ENCODE data around the gene PTPRJ. TPM values are rescaled to one million over a fixed set of nuclear protein-coding genes. Genes with fewer than 3 reads are reported as not detected.

Gene PTPRJ
- total and polyA plus RNA-seq, 2 of the 4 experiments (the other 2 are of a cell fraction) = 5.6 to 14.9 TPM

- intact Hi-C loops (cut with micrococcal nuclease) = no loop called here
These were observed 101.0 kb downstream of the PTPRJ start for GRCh38 chr11:48081151-48082010.

More at GRCh38 chr11:48081151-48082010, 101.0 kb downstream of the PTPRJ start:
- H3K9ac ChIP-seq (ENCODE audit: low read depth, low read length) = no peak overlapping the region
- no peak overlapping the region for H2AK5ac ChIP-seq (ENCODE audit: low read depth, low read length)
- H4K91ac ChIP-seq (ENCODE audit: insufficient read depth, low read depth, low read length) = no peak overlapping the region
- ChIA-PET CTCF (no interaction called here), POLR2A (ENCODE audit: unreplicated experiment) (no interaction called here)
- peaks cover 5% of the 10 kb centered on the region for H3K4me1 ChIP-seq (ENCODE audit: control insufficient read depth, insufficient read depth, low read length)
- dilution Hi-C loops (cut with HindIII; ENCODE audit: low sequenced_read_pairs, unreplicated experiment) = no loop called here
- 73% methylated on average over 18 of the region's 19 CpGs; no CpG with 5 or more reads in 1 of the 2 experiments for WGBS, 2 experiments (ENCODE audit: extremely low coverage in 2 of 2, insufficient read length in 1 of 2)
- H3K9me1 ChIP-seq (ENCODE audit: insufficient read depth, low read length) = peaks cover 19% of the 10 kb centered on the region; the same call in 1 of the 2 replicates
- no peak overlapping the region for H2BK120ac ChIP-seq (ENCODE audit: low read depth, low read length)
- H3K4me3 ChIP-seq (ENCODE audit: insufficient read depth, low read depth, low read length) = no peak overlapping the region
- no peak overlapping the region for H3K4ac ChIP-seq (ENCODE audit: low read depth, low read length)
- peak overlapping the region; percentile 36 for H2AFZ ChIP-seq (replicated peaks; ENCODE audit: low read length, poor library complexity)
- peaks cover 20% of the 10 kb centered on the region for H4K20me1 ChIP-seq (ENCODE audit: insufficient read depth, low read length)
- H2BK15ac ChIP-seq (ENCODE audit: low read depth, low read length) = no peak overlapping the region
- no peak overlapping the region for H4K8ac ChIP-seq (ENCODE audit: low read depth in 2 of 2, low read length in 2 of 2)
- no peak overlapping the region for H2AK9ac ChIP-seq (replicated peaks; ENCODE audit: low read depth, low read length, poor library complexity)
- TF ChIP-seq MAZ (IDR thresholded peaks at IDR 0.05; ENCODE audit: borderline replicate concordance, low read depth, low read length) = peak; percentile 35; the same call in 1 of the 2 replicates
- no peak for TF ChIP-seq MAFK (IDR thresholded peaks at IDR 0.05; ENCODE audit: low read depth, low read length)
- no peaks in the 10 kb centered on the region for H3K9me3 ChIP-seq (ENCODE audit: control insufficient read depth, insufficient read depth, low read length)
- H3K14ac ChIP-seq (replicated peaks; ENCODE audit: low read depth, low read length) = no peak overlapping the region
- H3K27ac ChIP-seq (ENCODE audit: insufficient read depth, low read length) = no peak overlapping the region
- ATAC-seq (ENCODE audit: low read depth) = peak; percentile 82
- H3K18ac ChIP-seq (ENCODE audit: low read depth, low read length) = no peak overlapping the region
- no peak overlapping the region for H3K23ac ChIP-seq (ENCODE audit: low read depth, low read length)
- H3K36me3 ChIP-seq (ENCODE audit: control insufficient read depth, insufficient read depth, low read length) = no peaks in the 10 kb centered on the region
- peak; percentile 59 for DNase-seq
- no peak overlapping the region for H3K4me2 ChIP-seq (ENCODE audit: low read depth, low read length)
- H3K27me3 ChIP-seq (ENCODE audit: control insufficient read depth, insufficient read depth, low read length) = no peaks in the 10 kb centered on the region
- BruUV-seq (replicated peaks) = no TSS peak
- H3K79me1 ChIP-seq (ENCODE audit: low read depth in 1 of 2, low read length in 2 of 2) = peaks cover 48 to 75% of the 10 kb centered on the region in 2 experiments
- no peak overlapping the region for H3K56ac ChIP-seq (ENCODE audit: extremely low read depth, insufficient read depth, low read length)
- in situ Hi-C loops (cut with MboI; ENCODE audit: low sequenced_read_pairs) = no loop called here
- no peak overlapping the region for H2BK20ac ChIP-seq (ENCODE audit: low read depth, low read length)
- H2BK5ac ChIP-seq (ENCODE audit: low read depth, low read length, poor library complexity, severe bottlenecking) = no peak overlapping the region
- no peak overlapping the region for H4K5ac ChIP-seq (ENCODE audit: low read depth, low read length)
